ENCODE results near the gene TMEM47.

Gene TMEM47

DNA sequence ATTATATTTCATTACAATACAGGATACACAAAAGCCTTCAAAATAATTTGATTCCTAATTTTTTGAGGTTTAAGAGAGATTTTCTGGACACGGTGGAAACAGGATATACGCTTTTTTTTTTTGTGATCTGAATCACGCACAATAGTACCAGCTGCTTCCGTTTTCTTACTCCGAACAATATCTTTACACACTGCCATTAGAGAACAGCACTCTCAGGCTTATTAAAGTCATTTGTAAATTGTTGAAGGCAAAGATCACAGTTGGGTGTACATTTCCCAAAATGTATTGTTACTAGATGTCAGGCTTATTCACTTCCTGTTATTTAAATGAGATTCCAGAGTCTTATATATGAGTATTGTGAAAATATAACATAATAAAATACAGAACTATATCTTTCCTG is 71.5 kb downstream of the TMEM47 start:
- DNase-seq (ENCODE audit: low read depth in 3 of 3) = no peak

DNA sequence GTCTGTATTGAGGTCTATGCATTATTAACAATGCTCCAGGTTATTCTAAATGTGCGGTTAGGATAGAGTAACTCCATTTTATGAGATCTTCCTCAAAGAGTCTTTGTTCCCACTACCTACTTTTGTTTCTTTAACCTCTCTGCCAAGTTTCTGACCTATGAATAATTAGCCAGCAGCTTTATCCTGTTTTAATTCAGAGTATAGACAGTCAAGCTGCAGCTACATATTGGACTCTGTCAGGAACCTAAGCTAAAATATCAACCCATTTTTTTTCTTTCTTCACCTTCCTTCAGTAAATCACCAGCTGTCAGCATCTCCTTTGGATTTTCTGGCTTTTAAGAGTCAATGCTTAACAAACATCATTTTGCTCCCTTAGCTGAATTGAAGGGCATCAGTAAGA is 72.3 kb downstream of the TMEM47 start:
- DNase-seq (ENCODE audit: low read depth in 3 of 3) = no peak

DNA sequence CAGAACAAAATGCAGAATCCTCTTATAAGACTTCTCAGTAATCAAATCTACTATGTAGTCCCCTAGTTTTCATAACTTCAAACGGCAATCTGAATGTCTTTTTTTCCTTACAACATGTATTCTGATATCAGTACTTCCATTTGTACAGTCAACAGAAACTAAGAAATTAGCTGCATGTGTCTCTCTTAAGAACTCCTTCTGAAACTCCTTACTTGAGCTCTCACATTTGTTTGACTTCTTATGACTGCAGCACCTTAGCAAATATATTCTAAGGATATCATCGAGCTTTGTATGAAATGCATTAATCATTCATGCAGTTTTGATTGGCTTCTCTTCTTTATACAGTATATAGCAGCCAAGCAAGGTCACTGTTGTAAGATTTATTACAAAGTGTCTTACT is 77.0 kb downstream of the TMEM47 start:
- DNase-seq (ENCODE audit: low read depth in 3 of 3) = no peak

DNA sequence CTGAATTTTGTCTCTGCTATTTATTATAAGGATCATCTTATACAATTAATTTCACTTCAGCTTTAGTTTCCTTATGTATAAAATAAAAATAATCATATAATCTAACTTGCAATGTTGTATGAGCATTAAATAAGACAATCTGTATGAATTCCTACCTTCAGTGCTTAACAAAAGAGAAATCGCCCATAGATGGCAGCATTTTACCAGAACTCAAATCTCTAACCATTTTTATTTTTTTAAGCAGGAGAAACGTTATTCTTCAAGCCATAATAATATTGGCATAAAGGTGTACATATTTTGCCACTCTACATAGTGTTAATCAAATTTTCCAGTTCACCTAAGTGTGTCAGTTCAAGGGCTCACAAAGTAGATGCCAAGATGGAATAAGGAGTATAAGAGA is 78.8 kb downstream of the TMEM47 start:
- no peak for DNase-seq (ENCODE audit: low read depth in 3 of 3)
